ENCODE measurements around the gene NALCN. TPM values are rescaled to one million over a fixed set of nuclear protein-coding genes. Genes with fewer than 3 reads are reported as not detected.

NALCN gene
- total RNA-seq, 1 donor from 2014 or later = 0.81 TPM

GRCh38 chr13:101152184-101152583 lies 264.1 kb downstream of the NALCN start:
- TF ChIP-seq, protein P1, sequence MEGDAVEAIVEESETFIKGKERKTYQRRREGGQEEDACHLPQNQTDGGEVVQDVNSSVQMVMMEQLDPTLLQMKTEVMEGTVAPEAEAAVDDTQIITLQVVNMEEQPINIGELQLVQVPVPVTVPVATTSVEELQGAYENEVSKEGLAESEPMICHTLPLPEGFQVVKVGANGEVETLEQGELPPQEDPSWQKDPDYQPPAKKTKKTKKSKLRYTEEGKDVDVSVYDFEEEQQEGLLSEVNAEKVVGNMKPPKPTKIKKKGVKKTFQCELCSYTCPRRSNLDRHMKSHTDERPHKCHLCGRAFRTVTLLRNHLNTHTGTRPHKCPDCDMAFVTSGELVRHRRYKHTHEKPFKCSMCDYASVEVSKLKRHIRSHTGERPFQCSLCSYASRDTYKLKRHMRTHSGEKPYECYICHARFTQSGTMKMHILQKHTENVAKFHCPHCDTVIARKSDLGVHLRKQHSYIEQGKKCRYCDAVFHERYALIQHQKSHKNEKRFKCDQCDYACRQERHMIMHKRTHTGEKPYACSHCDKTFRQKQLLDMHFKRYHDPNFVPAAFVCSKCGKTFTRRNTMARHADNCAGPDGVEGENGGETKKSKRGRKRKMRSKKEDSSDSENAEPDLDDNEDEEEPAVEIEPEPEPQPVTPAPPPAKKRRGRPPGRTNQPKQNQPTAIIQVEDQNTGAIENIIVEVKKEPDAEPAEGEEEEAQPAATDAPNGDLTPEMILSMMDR (IDR thresholded peaks at IDR 0.05; ENCODE audit: partially characterized antibody, unreplicated experiment) = no peak
- peak overlapping the region; percentile 63 for H3K27ac Mint-ChIP-seq (ENCODE audit: unreplicated experiment)
- no peak overlapping the region for H3K4me3 Mint-ChIP-seq (ENCODE audit: unreplicated experiment)
- no peaks in the 10 kb centered on the region for H3K36me3 Mint-ChIP-seq (ENCODE audit: unreplicated experiment)
- peaks cover 22% of the 10 kb centered on the region for H3K4me1 Mint-ChIP-seq (ENCODE audit: low read depth, unreplicated experiment)
- no peak for DNase-seq
- peaks cover 2% of the 10 kb centered on the region for H3K9me3 Mint-ChIP-seq (ENCODE audit: unreplicated experiment)
- peaks cover 2% of the 10 kb centered on the region for H3K27me3 Mint-ChIP-seq (ENCODE audit: unreplicated experiment)

DNA sequence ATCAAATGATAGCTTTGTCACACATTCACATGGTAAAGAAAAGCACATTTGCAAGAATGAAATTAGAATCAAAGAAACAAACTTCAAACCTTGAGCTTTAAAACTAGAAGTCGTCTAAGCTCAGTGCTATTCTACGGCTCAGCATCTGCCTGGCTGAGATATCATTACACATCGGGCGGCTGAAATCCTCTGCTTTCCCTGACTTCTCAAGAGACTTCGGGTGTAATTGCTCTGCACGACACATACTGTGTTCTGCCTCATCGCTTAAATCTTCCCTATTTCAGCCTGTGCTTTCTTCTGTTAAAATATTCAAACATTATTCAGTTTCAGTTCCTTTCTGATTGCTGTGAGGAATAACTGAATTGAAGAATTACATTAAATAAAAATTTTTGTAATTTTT lies 265.3 kb downstream of the NALCN start:
- H3K9me3 Mint-ChIP-seq (ENCODE audit: unreplicated experiment) = peaks cover 2% of the 10 kb centered on the region
- H3K4me1 Mint-ChIP-seq (ENCODE audit: low read depth, unreplicated experiment) = peaks cover 22% of the 10 kb centered on the region
- H3K27me3 Mint-ChIP-seq (ENCODE audit: unreplicated experiment) = peaks cover 2% of the 10 kb centered on the region
- H3K27ac Mint-ChIP-seq (ENCODE audit: unreplicated experiment) = no peak overlapping the region
- TF ChIP-seq, protein P1 (IDR thresholded peaks at IDR 0.05; ENCODE audit: partially characterized antibody, unreplicated experiment) = no peak
- no peak for DNase-seq
- no peaks in the 10 kb centered on the region for H3K36me3 Mint-ChIP-seq (ENCODE audit: unreplicated experiment)
- peak overlapping the region; percentile 15 for H3K4me3 Mint-ChIP-seq (ENCODE audit: unreplicated experiment)

GRCh38 chr13:101149735-101150384 lies 266.4 kb downstream of the NALCN start:
- peaks cover 22% of the 10 kb centered on the region for H3K4me1 Mint-ChIP-seq (ENCODE audit: low read depth, unreplicated experiment)
- no peaks in the 10 kb centered on the region for H3K36me3 Mint-ChIP-seq (ENCODE audit: unreplicated experiment)
- H3K4me3 Mint-ChIP-seq (ENCODE audit: unreplicated experiment) = no peak overlapping the region
- H3K9me3 Mint-ChIP-seq (ENCODE audit: unreplicated experiment) = peaks cover 2% of the 10 kb centered on the region
- peaks cover 2% of the 10 kb centered on the region for H3K27me3 Mint-ChIP-seq (ENCODE audit: unreplicated experiment)
- peak; percentile 63 for DNase-seq
- no peak overlapping the region for H3K27ac Mint-ChIP-seq (ENCODE audit: unreplicated experiment)
- TF ChIP-seq, protein P1 (IDR thresholded peaks at IDR 0.05; ENCODE audit: partially characterized antibody, unreplicated experiment) = peak; percentile 34

DNA sequence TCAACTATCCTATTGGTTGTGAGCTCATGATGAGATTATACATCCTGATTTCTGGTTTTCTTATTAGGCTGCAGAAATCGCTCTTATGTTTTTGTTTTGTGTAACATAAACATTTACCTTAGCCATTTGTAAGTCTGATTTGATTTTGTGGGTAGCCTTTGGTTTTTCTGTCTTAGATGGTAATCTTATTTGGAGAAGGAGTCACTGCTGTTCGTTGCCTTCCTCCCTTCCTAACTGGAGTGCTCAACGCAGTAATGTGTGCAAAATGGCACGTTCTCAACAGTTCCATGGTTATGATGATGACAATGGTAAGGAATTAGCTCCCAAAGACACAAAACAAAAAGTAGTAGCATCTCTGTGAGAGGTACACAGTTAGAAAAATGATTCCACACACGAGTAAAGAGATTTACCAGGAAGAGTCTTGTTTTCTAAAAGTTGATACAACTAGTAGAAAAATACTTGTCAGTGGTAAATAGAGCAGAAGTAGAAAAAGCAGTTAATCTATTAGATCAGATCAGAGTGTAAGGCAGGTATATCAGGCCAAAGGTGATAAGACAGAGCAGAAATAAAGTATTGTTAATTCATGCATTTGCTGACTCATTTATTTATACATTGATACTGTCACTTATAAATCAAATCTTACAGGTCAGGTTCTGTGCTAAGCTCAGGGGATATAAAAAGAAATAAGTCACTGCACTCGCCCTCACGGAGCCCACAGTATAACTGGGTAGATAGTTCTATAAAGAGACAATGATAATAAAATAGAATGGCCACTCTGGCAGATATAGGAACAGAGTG lies 270.0 kb downstream of the NALCN start:
- H3K9me3 Mint-ChIP-seq (ENCODE audit: unreplicated experiment) = peaks cover 2% of the 10 kb centered on the region
- H3K4me1 Mint-ChIP-seq (ENCODE audit: low read depth, unreplicated experiment) = peaks cover 18% of the 10 kb centered on the region
- TF ChIP-seq, protein P1 (IDR thresholded peaks at IDR 0.05; ENCODE audit: partially characterized antibody, unreplicated experiment) = no peak
- no peaks in the 10 kb centered on the region for H3K36me3 Mint-ChIP-seq (ENCODE audit: unreplicated experiment)
- H3K4me3 Mint-ChIP-seq (ENCODE audit: unreplicated experiment) = no peak overlapping the region
- DNase-seq = no peak
- H3K27me3 Mint-ChIP-seq (ENCODE audit: unreplicated experiment) = peaks cover 2% of the 10 kb centered on the region
- H3K27ac Mint-ChIP-seq (ENCODE audit: unreplicated experiment) = no peak overlapping the region

All from glutamatergic neuron (in vitro differentiated cells).